HepG2 (cell line): Measurements from ENCODE around the gene KLF3. TPM values are rescaled to one million over a fixed set of nuclear protein-coding genes. Genes with fewer than 3 reads are reported as not detected.

ENCODE experiments used
- EP300 ChIP-seq, 3 experiments: sonication (generic) in 1 of 3; formaldehyde crosslinking in 1 of 3; IDR thresholded peaks; 2 replicates each; pipeline versions ENCODE4 v1.5.1 to v1.6.1; 2011 to 2020; ENCODE audit warnings: low read depth in 2 of 3, low read length in 2 of 3, borderline replicate concordance in 1 of 3, improper control_type of control experiment in 1 of 3, mild to moderate bottlenecking in 1 of 3, missing genetic modification reagents in 1 of 3, moderate library complexity in 1 of 3
- FOXP1 ChIP-seq, 2 experiments: fragments of 450-650 bp in 1 of 2; IDR thresholded peaks; 2 replicates each; pipeline ENCODE4 v1.6.1; 2017 to 2018; ENCODE audit warnings: antibody characterized with exemption in 1 of 2
- HNRNPLL ChIP-seq: fragments of 200-400 bp; formaldehyde crosslinking; IDR thresholded peaks from 2 replicates; pipeline ENCODE4 v1.6.1; 2017; ENCODE audit warnings: mild to moderate bottlenecking, low read depth, low read length; ENCODE audit not compliant: poor library complexity, severe bottlenecking
- HNRNPUL1 ChIP-seq: fragments of 200-400 bp; formaldehyde crosslinking; IDR thresholded peaks from 2 replicates; pipeline ENCODE4 v1.6.1; 2017; ENCODE audit warnings: low read depth, mild to moderate bottlenecking, low read length, moderate library complexity
- KDM3A ChIP-seq: IDR thresholded peaks from 2 replicates; pipeline ENCODE4 v1.6.1; 2018; ENCODE audit warnings: low read depth, missing compliant biosample characterization
- NFIB ChIP-seq: sonication (generic); formaldehyde crosslinking; IDR thresholded peaks from 2 replicates; pipeline ENCODE4 v1.9.0; 2021; ENCODE audit warnings: missing genetic modification reagents, mild to moderate bottlenecking, borderline replicate concordance
- RELA ChIP-seq: sonication (generic); formaldehyde crosslinking; IDR thresholded peaks from 2 replicates; pipeline ENCODE4 v1.4.0; 2020; ENCODE audit warnings: missing genetic modification reagents
- SIN3A ChIP-seq: IDR thresholded peaks from 2 replicates; pipeline ENCODE4 v1.6.1; 2011; ENCODE audit warnings: low read depth, mild to moderate bottlenecking, control low read depth, low read length, borderline replicate concordance
- TCF7 ChIP-seq: sonication (generic); IDR thresholded peaks from 2 replicates; pipeline ENCODE4 v1.6.1; 2016; ENCODE audit warnings: antibody characterized with exemption, low read depth
- THAP11 ChIP-seq: IDR thresholded peaks from 2 replicates; pipeline ENCODE4 v1.6.1; 2016; ENCODE audit warnings: missing biosample characterization, missing genetic modification reagents
- TP53 ChIP-seq: sonication (generic); formaldehyde crosslinking; conservative IDR thresholded peaks from 2 replicates; pipeline ENCODE4 v1.4.0; 2020; ENCODE audit warnings: missing genetic modification reagents
- U2AF2 ChIP-seq: fragments of 200-400 bp; formaldehyde crosslinking; IDR thresholded peaks from 2 replicates; pipeline ENCODE4 v1.6.1; 2017; ENCODE audit warnings: low read depth, mild to moderate bottlenecking, low read length
- ZMYM4 ChIP-seq: sonication (generic); formaldehyde crosslinking; IDR thresholded peaks from 2 replicates; pipeline ENCODE4 v1.8.1; 2023; ENCODE audit warnings: mild to moderate bottlenecking, missing genetic modification reagents
- ZNF260 ChIP-seq: sonication (generic); formaldehyde crosslinking; IDR thresholded peaks from 2 replicates; pipeline ENCODE4 v1.4.0; 2020; ENCODE audit warnings: missing genetic modification reagents, low read depth, mild to moderate bottlenecking, borderline replicate concordance
- ZNF383 ChIP-seq: sonication (generic); formaldehyde crosslinking; IDR thresholded peaks from 2 replicates; pipeline ENCODE4 v1.4.0; 2020; ENCODE audit warnings: missing genetic modification reagents, mild to moderate bottlenecking, borderline replicate concordance
- ZNF432 ChIP-seq: sonication (generic); formaldehyde crosslinking; IDR thresholded peaks from 2 replicates; pipeline ENCODE4 v1.5.0; 2020; ENCODE audit warnings: missing genetic modification reagents, mild to moderate bottlenecking, borderline replicate concordance
- ZNF616 ChIP-seq: sonication (generic); formaldehyde crosslinking; IDR thresholded peaks from 2 replicates; pipeline ENCODE4 v1.5.0; 2020; ENCODE audit warnings: low read depth, mild to moderate bottlenecking, missing genetic modification reagents
- ZNF7 ChIP-seq: IDR thresholded peaks from 2 replicates; pipeline ENCODE4 v1.6.1; 2016; ENCODE audit warnings: missing biosample characterization, missing genetic modification reagents
- ZNF83 ChIP-seq: sonication (generic); formaldehyde crosslinking; IDR thresholded peaks from 2 replicates; pipeline ENCODE4 v1.4.0; 2020; ENCODE audit warnings: missing genetic modification reagents, mild to moderate bottlenecking, borderline replicate concordance
- polyA plus RNA-seq, 8 experiments: library from polyadenylated mRNA; depleted of rRNA in 3 of 8; stranded (reverse) in 7 of 8; unstranded in 1 of 8; fragments of >200 nt; fragmentation: Illumina TruSeq in 4 of 8; extraction: Trizol in 4 of 8; gene quantifications; 2 replicates each; pipeline versions ENCODE4 v1.2.1 to v1.2.3, GENCODE V29; 2011 to 2016; ENCODE audit warnings: low read depth in 4 of 8, missing spikeins in 1 of 8, mixed read lengths in 1 of 8; ENCODE audit not compliant: insufficient read depth in 1 of 8
- total RNA-seq, 5 experiments: library from RNA; depleted of rRNA; stranded (reverse); fragments of >200 nt; fragmentation: Illumina TruSeq; extraction: Trizol; gene quantifications; 2 replicates each; pipeline ENCODE4 v1.2.3, GENCODE V29; 2016; ENCODE audit warnings: low read depth in 1 of 5
- TF ChIP-seq, protein P1 (sequence below): sonication (generic); formaldehyde crosslinking; IDR thresholded peaks from 2 replicates; pipeline ENCODE4 v1.4.0; 2020; ENCODE audit warnings: missing genetic modification reagents
- TF ChIP-seq, protein P2 (sequence below): sonication (generic); formaldehyde crosslinking; IDR thresholded peaks from 2 replicates; pipeline ENCODE4 v1.4.0; 2020; ENCODE audit warnings: mild to moderate bottlenecking, missing genetic modification reagents, borderline replicate concordance

The KLF3 gene
- total and polyA plus RNA-seq, 2 of the 13 experiments (the other 11 are each of a cell fraction or from before 2014, with no cell fraction given), result 29.1 to 37.8 TPM

DNA sequence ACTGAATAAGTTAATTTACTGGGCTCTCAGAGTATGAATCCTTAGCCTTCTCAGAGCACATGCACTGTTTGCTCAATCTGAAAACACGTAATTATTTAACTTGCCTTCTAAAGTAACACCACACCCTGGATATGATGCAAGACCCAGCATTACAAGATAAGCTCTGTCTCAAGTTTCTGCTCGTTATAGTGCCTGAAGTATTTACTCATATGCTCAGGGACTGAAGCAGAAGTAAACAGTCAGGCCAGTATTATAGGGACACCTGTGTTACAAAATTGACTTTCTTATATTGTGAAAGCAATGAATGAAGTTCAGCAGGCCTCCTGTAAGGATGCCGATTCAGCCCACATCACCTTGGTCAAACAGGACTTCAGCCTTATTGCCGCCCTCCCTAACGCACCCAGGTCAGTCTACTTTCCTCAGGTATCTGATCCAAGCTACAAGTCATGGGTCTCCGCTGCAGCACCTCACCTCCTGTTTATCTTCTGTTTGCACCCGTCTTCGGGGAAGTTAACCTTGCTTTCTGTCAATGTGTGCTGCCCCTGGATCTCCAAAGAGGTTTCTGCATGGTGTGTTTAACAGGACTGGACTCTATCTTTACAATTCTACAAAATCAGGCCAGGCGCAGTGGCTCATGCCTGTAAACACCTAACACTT lies 42.8 kb upstream of the KLF3 start (continued):
- TF ChIP-seq, protein P1, sequence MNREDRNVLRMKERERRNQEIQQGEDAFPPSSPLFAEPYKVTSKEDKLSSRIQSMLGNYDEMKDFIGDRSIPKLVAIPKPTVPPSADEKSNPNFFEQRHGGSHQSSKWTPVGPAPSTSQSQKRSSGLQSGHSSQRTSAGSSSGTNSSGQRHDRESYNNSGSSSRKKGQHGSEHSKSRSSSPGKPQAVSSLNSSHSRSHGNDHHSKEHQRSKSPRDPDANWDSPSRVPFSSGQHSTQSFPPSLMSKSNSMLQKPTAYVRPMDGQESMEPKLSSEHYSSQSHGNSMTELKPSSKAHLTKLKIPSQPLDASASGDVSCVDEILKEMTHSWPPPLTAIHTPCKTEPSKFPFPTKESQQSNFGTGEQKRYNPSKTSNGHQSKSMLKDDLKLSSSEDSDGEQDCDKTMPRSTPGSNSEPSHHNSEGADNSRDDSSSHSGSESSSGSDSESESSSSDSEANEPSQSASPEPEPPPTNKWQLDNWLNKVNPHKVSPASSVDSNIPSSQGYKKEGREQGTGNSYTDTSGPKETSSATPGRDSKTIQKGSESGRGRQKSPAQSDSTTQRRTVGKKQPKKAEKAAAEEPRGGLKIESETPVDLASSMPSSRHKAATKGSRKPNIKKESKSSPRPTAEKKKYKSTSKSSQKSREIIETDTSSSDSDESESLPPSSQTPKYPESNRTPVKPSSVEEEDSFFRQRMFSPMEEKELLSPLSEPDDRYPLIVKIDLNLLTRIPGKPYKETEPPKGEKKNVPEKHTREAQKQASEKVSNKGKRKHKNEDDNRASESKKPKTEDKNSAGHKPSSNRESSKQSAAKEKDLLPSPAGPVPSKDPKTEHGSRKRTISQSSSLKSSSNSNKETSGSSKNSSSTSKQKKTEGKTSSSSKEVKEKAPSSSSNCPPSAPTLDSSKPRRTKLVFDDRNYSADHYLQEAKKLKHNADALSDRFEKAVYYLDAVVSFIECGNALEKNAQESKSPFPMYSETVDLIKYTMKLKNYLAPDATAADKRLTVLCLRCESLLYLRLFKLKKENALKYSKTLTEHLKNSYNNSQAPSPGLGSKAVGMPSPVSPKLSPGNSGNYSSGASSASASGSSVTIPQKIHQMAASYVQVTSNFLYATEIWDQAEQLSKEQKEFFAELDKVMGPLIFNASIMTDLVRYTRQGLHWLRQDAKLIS (CRISPR knock-in tag), result no peak
- TF ChIP-seq KDM3A (CRISPR knock-in tag) (no peak), TP53 (CRISPR knock-in tag) (no peak), TCF7 (0 out of 2 replicates have a peak, but pooled peaks have one; percentile 27), RELA (CRISPR knock-in tag) (no peak), HNRNPLL (no peak), FOXP1 (IDR thresholded peaks at IDR 0.05) (no peak), FOXP1 (CRISPR knock-in tag; IDR thresholded peaks at IDR 0.05) (peak; percentile 91), EP300 (IDR thresholded peaks at IDR 0.05; ENCODE audit: low read depth in 2 of 2, low read length in 2 of 2) (peak in 1 of 2 experiments; percentile 70; a peak in 2 of 4 replicates), EP300 (CRISPR knock-in tag; IDR thresholded peaks at IDR 0.05; ENCODE audit: borderline replicate concordance) (no peak; the same call in 1 of the 2 replicates), ZNF83 (CRISPR knock-in tag) (no peak), NFIB (CRISPR knock-in tag) (no peak), ZNF616 (no peak), U2AF2 (no peak), ZNF7 (no peak), ZNF260 (no peak), ZNF432 (CRISPR knock-in tag) (no peak), THAP11 (CRISPR knock-in tag) (peak; percentile 50), ZNF383 (CRISPR knock-in tag) (no peak), HNRNPUL1 (no peak), ZMYM4 (CRISPR knock-in tag) (0 out of 2 replicates have a peak, but pooled peaks have one; percentile 26), SIN3A (no peak)
- TF ChIP-seq, protein P2, sequence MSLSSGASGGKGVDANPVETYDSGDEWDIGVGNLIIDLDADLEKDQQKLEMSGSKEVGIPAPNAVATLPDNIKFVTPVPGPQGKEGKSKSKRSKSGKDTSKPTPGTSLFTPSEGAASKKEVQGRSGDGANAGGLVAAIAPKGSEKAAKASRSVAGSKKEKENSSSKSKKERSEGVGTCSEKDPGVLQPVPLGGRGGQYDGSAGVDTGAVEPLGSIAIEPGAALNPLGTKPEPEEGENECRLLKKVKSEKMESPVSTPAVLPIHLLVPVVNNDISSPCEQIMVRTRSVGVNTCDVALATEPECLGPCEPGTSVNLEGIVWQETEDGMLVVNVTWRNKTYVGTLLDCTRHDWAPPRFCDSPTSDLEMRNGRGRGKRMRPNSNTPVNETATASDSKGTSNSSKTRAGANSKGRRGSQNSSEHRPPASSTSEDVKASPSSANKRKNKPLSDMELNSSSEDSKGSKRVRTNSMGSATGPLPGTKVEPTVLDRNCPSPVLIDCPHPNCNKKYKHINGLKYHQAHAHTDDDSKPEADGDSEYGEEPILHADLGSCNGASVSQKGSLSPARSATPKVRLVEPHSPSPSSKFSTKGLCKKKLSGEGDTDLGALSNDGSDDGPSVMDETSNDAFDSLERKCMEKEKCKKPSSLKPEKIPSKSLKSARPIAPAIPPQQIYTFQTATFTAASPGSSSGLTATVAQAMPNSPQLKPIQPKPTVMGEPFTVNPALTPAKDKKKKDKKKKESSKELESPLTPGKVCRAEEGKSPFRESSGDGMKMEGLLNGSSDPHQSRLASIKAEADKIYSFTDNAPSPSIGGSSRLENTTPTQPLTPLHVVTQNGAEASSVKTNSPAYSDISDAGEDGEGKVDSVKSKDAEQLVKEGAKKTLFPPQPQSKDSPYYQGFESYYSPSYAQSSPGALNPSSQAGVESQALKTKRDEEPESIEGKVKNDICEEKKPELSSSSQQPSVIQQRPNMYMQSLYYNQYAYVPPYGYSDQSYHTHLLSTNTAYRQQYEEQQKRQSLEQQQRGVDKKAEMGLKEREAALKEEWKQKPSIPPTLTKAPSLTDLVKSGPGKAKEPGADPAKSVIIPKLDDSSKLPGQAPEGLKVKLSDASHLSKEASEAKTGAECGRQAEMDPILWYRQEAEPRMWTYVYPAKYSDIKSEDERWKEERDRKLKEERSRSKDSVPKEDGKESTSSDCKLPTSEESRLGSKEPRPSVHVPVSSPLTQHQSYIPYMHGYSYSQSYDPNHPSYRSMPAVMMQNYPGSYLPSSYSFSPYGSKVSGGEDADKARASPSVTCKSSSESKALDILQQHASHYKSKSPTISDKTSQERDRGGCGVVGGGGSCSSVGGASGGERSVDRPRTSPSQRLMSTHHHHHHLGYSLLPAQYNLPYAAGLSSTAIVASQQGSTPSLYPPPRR (CRISPR knock-in tag), result peak; percentile 32; the same call in 1 of the 2 replicates
